PC-9 (cell line): ENCODE results near the gene STOML3.

ENCODE experiments used
- EZH2 ChIP-seq: fragments of 200-600 bp; sonication (generic); IDR thresholded peaks from 2 replicates; pipeline ENCODE4 v1.8.0; 2017; ENCODE audit warnings: antibody characterized with exemption, low read depth
- TF ChIP-seq, protein P1 (sequence below): fragments of 200-600 bp; sonication (generic); conservative IDR thresholded peaks from 2 replicates; pipeline ENCODE4 v1.6.1; 2017; ENCODE audit warnings: mixed run types, antibody characterized with exemption, mild to moderate bottlenecking, moderate library complexity

DNA sequence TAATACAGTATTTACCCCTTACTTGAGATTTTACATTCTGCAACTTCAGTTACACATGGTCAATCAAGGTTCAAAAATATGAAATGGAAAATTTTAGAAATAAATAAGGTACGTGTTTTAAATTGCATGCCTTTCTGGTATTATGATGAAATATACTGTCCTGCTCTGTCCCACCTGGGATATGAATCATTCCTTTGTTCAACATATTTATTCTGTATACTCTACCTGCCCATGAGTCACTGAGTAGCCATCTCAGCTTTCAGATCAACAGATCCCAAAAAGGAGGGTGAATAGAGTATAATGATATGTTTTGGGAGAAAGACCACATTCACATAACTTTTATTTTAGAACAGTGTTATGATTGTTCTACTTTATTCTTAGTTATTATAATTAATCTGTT is 37.8 kb downstream of the STOML3 start:
- TF ChIP-seq, protein P1, sequence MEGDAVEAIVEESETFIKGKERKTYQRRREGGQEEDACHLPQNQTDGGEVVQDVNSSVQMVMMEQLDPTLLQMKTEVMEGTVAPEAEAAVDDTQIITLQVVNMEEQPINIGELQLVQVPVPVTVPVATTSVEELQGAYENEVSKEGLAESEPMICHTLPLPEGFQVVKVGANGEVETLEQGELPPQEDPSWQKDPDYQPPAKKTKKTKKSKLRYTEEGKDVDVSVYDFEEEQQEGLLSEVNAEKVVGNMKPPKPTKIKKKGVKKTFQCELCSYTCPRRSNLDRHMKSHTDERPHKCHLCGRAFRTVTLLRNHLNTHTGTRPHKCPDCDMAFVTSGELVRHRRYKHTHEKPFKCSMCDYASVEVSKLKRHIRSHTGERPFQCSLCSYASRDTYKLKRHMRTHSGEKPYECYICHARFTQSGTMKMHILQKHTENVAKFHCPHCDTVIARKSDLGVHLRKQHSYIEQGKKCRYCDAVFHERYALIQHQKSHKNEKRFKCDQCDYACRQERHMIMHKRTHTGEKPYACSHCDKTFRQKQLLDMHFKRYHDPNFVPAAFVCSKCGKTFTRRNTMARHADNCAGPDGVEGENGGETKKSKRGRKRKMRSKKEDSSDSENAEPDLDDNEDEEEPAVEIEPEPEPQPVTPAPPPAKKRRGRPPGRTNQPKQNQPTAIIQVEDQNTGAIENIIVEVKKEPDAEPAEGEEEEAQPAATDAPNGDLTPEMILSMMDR, result no peak
- TF ChIP-seq EZH2, result no peak
